SK-N-SH (cell line): Measurements from ENCODE around the gene TERT. TPM values are rescaled to one million over a fixed set of nuclear protein-coding genes. Genes with fewer than 3 reads are reported as not detected.

Experiments used
- CTCF ChIA-PET: fragments of 300-600, 350-600 bp; formaldehyde crosslinking; extraction: SDS; loops from one replicate; lab custom pipeline; 2021; lab: Yijun Ruan, JAX
- POLR2A ChIA-PET: fragments of 350-600 bp; sonication (Branson Sonifier 250); formaldehyde crosslinking; extraction: SDS; loops from one replicate; lab custom pipeline; 2020; ENCODE audit warnings: antibody characterized with exemption, inconsistent platforms; lab: Yijun Ruan, JAX
- DNase-seq: peaks from one replicate; pipeline ENCODE4 v3.0.0; 2012
- H2AFZ ChIP-seq: fragments of 200-600 bp; sonication (generic); 2 replicates; pipeline ENCODE4 v1.8.1; 2016; ENCODE audit warnings: antibody characterized with exemption, mild to moderate bottlenecking, low read depth
- H3F3A ChIP-seq: fragments of 200-600 bp; sonication (generic); replicated peaks from 2 replicates; pipeline ENCODE3; 2016; ENCODE audit warnings: antibody characterized with exemption, mild to moderate bottlenecking; ENCODE audit not compliant: insufficient read depth
- H3K27ac ChIP-seq, 2 experiments: fragments of 200-500 bp in 1 of 2; fragments of 200-600 bp in 1 of 2; sonication (Bioruptor generic) in 1 of 2; sonication (generic), shearing (Covaris generic) in 1 of 2; 2 replicates each; pipeline versions ENCODE4 v1.5.1 to v1.6.1; 2014 to 2016; ENCODE audit warnings: low read depth in 2 of 2, inconsistent platforms in 1 of 2, low read length in 1 of 2, mild to moderate bottlenecking in 1 of 2, mixed read lengths in 1 of 2
- H3K27me3 ChIP-seq: fragments of 200-600 bp; sonication (generic), shearing (Covaris generic); 2 replicates; pipeline ENCODE4 v1.6.1; 2016; ENCODE audit warnings: mixed run types; ENCODE audit not compliant: insufficient read depth
- H3K36me3 ChIP-seq, 2 experiments: fragments of 200-500 bp in 1 of 2; fragments of 200-600 bp in 1 of 2; sonication (Bioruptor generic) in 1 of 2; sonication (generic) in 1 of 2; replicated peaks in 1 of 2; 2 replicates each; pipeline versions ENCODE3 to v1.5.1; 2014 to 2016; ENCODE audit warnings: low read length in 1 of 2, mild to moderate bottlenecking in 1 of 2; ENCODE audit not compliant: insufficient read depth in 2 of 2, control insufficient read depth in 1 of 2
- H3K4me1 ChIP-seq, 2 experiments: fragments of 200-500 bp in 1 of 2; fragments of 200-600 bp in 1 of 2; sonication (Bioruptor generic) in 1 of 2; sonication (generic), shearing (Covaris generic) in 1 of 2; 2 replicates each; pipeline versions ENCODE4 v1.5.1 to v1.6.1; 2014 to 2016; ENCODE audit warnings: low read depth in 1 of 2, low read length in 1 of 2, mixed run types in 1 of 2; ENCODE audit not compliant: insufficient read depth in 2 of 2, control insufficient read depth in 1 of 2
- H3K4me2 ChIP-seq: fragments of 200-600 bp; sonication (generic), shearing (Covaris generic); 2 replicates; pipeline ENCODE4 v1.6.1; 2017; ENCODE audit warnings: mixed run types
- H3K4me3 ChIP-seq, 2 experiments: fragments of 200-500 bp in 1 of 2; fragments of 200-600 bp in 1 of 2; sonication (Bioruptor generic) in 1 of 2; sonication (generic), shearing (Covaris generic) in 1 of 2; 2 replicates each; pipeline versions ENCODE4 v1.5.1 to v1.8.1; 2014 to 2016; ENCODE audit warnings: low read depth in 2 of 2, inconsistent platforms in 1 of 2, low read length in 1 of 2, mild to moderate bottlenecking in 1 of 2, mixed read lengths in 1 of 2, moderate library complexity in 1 of 2
- H3K79me2 ChIP-seq: fragments of 200-600 bp; sonication (generic); 2 replicates; pipeline ENCODE4 v1.8.1; 2017; ENCODE audit warnings: mild to moderate bottlenecking; ENCODE audit not compliant: insufficient read depth
- H3K9ac ChIP-seq: fragments of 200-600 bp; sonication (generic); 2 replicates; pipeline ENCODE4 v1.6.1; 2017; ENCODE audit warnings: mixed run types
- H3K9me2 ChIP-seq: fragments of 200-600 bp; sonication (generic); 2 replicates; pipeline ENCODE4 v1.6.1; 2017; ENCODE audit warnings: mixed run types
- H3K9me3 ChIP-seq: fragments of 200-600 bp; sonication (generic); 2 replicates; pipeline ENCODE4 v1.6.1; 2017; ENCODE audit warnings: mixed run types, mild to moderate bottlenecking, moderate library complexity
- H4K20me1 ChIP-seq: fragments of 200-600 bp; sonication (generic); 2 replicates; pipeline ENCODE4 v1.6.1; 2017; ENCODE audit warnings: mild to moderate bottlenecking, mixed run types; ENCODE audit not compliant: insufficient read depth
- CHD2 ChIP-seq: fragments of 150-350 bp; IDR thresholded peaks from 2 replicates; pipeline ENCODE4 v1.6.1; 2018; ENCODE audit warnings: low read length; ENCODE audit not compliant: partially characterized antibody
- FOXJ3 ChIP-seq: sonication (generic); formaldehyde crosslinking; IDR thresholded peaks from 2 replicates; pipeline ENCODE4 v1.5.1; 2020; ENCODE audit warnings: mild to moderate bottlenecking, missing genetic modification reagents
- MEF2A ChIP-seq: IDR thresholded peaks from 2 replicates; pipeline ENCODE4 v1.4.0; 2012; ENCODE audit warnings: low read depth, borderline replicate concordance
- MXI1 ChIP-seq: IDR thresholded peaks from 2 replicates; pipeline ENCODE4 v1.6.1; 2012; ENCODE audit warnings: mild to moderate bottlenecking, low read depth, low read length, improper control_type of control experiment
- NFIC ChIP-seq: IDR thresholded peaks from 2 replicates; pipeline ENCODE4 v1.4.0; 2012; ENCODE audit warnings: borderline replicate concordance
- NRF1 ChIP-seq: IDR thresholded peaks from 2 replicates; pipeline ENCODE4 v1.6.1; 2012; ENCODE audit warnings: low read depth, mild to moderate bottlenecking, low read length
- RXRA ChIP-seq: IDR thresholded peaks from 2 replicates; pipeline ENCODE4 v1.4.0; 2012; ENCODE audit warnings: low read depth, mild to moderate bottlenecking, borderline replicate concordance
- TAF1 ChIP-seq: IDR thresholded peaks from 2 replicates; pipeline ENCODE4 v1.6.1; 2012; ENCODE audit warnings: low read depth, mild to moderate bottlenecking, low read length, moderate library complexity, borderline replicate concordance
- WGBS: methylation state at CpG from one replicate; pipeline ENCODE4 v1.1.6; 2017; ENCODE audit warnings: low lambda C conversion rate; 5-methylcytosine and 5-hydroxymethylcytosine counted together
- polyA plus RNA-seq, 3 experiments: library from polyadenylated mRNA; depleted of rRNA; stranded (reverse); fragments of >200 nt; gene quantifications; 2 replicates each; pipeline ENCODE4 v1.2.3, GENCODE V29; 2012
- TF ChIP-seq, protein P1 (sequence below): IDR thresholded peaks from 2 replicates; pipeline ENCODE4 v1.6.1; 2012; ENCODE audit warnings: mild to moderate bottlenecking, low read depth, low read length, moderate library complexity
- TF ChIP-seq, protein P2 (sequence below): IDR thresholded peaks from 2 replicates; pipeline ENCODE4 v1.4.0; 2012; ENCODE audit warnings: low read depth
- TF ChIP-seq, protein P3 (sequence below): IDR thresholded peaks from 2 replicates; pipeline ENCODE4 v1.4.0; 2012; ENCODE audit warnings: low read depth, borderline replicate concordance
- TF ChIP-seq, protein P4 (sequence below): IDR thresholded peaks from 2 replicates; pipeline ENCODE4 v1.4.0; 2012; ENCODE audit warnings: low read depth, borderline replicate concordance

TERT gene
- polyA plus RNA-seq, 1 of the 3 experiments (the other 2 are of a cell fraction) = 2.4 TPM

DNA sequence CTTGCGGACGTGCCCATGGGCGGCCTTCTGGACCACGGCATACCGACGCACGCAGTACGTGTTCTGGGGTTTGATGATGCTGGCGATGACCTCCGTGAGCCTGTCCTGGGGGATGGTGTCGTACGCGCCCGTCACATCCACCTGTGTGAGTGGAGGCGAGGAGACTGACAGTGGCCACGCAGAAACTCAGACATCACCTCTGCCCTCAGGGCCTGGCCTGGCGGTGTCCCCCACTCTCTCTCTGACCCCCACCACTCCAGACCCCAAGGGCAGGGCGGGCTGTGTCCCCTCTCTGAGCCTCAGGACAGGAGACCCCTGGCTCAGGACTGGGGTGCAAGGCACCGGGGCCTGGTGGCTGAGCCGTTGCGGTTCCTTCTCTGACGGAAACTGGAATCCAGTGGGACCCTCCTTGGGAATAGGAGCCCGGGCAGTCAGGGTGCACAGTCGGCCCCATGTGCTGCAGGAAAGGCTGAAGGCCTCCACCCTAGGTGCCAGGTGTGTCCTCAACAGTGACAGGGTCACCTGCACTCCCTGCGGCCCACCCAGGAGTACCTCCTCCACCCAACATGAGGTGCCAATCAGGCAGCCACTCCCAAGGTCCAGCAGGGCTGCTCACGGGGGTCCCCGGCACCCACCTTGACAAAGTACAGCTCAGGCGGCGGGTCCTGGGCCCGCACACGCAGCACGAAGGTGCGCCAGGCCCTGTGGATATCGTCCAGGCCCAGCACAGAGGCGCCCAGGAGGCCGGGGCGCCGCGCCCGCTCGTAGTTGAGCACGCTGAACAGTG is 16.0 kb downstream of the TERT start:
- WGBS = 79% methylated on average over 10 of the region's 42 CpGs
- CTCF ChIA-PET = interaction anchor here (1.0 kb wide), 1 partner anchor 70 kb away, joined by 3 read pairs; no protein-coding TSS in a partner anchor
- Histone ChIP-seq H3K27me3 (no peaks in the 10 kb centered on the region; the same call in 1 of the 2 replicates), H3K79me2 (no peaks in the 10 kb centered on the region), H3K4me2 (no peak overlapping the region), H3K9me2 (no peaks in the 10 kb centered on the region), H2AFZ (no peak overlapping the region), H3K9me3 (no peaks in the 10 kb centered on the region), H3F3A (no peaks in the 10 kb centered on the region), H4K20me1 (no peaks in the 10 kb centered on the region), H3K9ac (no peak overlapping the region), H3K27ac (no peak overlapping the region), H3K4me3 (no peak overlapping the region), H3K36me3 (no peaks in the 10 kb centered on the region), H3K4me1 (no peaks in the 10 kb centered on the region)
- POLR2A ChIA-PET = no interaction called here
- no peak for TF ChIP-seq NRF1
- TF ChIP-seq, protein P1, sequence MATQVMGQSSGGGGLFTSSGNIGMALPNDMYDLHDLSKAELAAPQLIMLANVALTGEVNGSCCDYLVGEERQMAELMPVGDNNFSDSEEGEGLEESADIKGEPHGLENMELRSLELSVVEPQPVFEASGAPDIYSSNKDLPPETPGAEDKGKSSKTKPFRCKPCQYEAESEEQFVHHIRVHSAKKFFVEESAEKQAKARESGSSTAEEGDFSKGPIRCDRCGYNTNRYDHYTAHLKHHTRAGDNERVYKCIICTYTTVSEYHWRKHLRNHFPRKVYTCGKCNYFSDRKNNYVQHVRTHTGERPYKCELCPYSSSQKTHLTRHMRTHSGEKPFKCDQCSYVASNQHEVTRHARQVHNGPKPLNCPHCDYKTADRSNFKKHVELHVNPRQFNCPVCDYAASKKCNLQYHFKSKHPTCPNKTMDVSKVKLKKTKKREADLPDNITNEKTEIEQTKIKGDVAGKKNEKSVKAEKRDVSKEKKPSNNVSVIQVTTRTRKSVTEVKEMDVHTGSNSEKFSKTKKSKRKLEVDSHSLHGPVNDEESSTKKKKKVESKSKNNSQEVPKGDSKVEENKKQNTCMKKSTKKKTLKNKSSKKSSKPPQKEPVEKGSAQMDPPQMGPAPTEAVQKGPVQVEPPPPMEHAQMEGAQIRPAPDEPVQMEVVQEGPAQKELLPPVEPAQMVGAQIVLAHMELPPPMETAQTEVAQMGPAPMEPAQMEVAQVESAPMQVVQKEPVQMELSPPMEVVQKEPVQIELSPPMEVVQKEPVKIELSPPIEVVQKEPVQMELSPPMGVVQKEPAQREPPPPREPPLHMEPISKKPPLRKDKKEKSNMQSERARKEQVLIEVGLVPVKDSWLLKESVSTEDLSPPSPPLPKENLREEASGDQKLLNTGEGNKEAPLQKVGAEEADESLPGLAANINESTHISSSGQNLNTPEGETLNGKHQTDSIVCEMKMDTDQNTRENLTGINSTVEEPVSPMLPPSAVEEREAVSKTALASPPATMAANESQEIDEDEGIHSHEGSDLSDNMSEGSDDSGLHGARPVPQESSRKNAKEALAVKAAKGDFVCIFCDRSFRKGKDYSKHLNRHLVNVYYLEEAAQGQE = no peak
- TF ChIP-seq, protein P2, sequence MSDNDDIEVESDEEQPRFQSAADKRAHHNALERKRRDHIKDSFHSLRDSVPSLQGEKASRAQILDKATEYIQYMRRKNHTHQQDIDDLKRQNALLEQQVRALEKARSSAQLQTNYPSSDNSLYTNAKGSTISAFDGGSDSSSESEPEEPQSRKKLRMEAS = no peak
- no peak for TF ChIP-seq MXI1
- no peak for TF ChIP-seq NFIC
- TF ChIP-seq TAF1 = no peak
- TF ChIP-seq RXRA = no peak
- no peak for TF ChIP-seq FOXJ3 (CRISPR knock-in tag)
- TF ChIP-seq CHD2 = no peak
- TF ChIP-seq, protein P3, sequence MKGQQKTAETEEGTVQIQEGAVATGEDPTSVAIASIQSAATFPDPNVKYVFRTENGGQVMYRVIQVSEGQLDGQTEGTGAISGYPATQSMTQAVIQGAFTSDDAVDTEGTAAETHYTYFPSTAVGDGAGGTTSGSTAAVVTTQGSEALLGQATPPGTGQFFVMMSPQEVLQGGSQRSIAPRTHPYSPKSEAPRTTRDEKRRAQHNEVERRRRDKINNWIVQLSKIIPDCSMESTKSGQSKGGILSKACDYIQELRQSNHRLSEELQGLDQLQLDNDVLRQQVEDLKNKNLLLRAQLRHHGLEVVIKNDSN = no peak
- TF ChIP-seq, protein P4, sequence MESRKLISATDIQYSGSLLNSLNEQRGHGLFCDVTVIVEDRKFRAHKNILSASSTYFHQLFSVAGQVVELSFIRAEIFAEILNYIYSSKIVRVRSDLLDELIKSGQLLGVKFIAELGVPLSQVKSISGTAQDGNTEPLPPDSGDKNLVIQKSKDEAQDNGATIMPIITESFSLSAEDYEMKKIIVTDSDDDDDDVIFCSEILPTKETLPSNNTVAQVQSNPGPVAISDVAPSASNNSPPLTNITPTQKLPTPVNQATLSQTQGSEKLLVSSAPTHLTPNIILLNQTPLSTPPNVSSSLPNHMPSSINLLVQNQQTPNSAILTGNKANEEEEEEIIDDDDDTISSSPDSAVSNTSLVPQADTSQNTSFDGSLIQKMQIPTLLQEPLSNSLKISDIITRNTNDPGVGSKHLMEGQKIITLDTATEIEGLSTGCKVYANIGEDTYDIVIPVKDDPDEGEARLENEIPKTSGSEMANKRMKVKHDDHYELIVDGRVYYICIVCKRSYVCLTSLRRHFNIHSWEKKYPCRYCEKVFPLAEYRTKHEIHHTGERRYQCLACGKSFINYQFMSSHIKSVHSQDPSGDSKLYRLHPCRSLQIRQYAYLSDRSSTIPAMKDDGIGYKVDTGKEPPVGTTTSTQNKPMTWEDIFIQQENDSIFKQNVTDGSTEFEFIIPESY = no peak
- no peak for TF ChIP-seq MEF2A
- DNase-seq = no peak
